Hepatocyte (in vitro differentiated cells): ENCODE results near the gene USP36. TPM values are rescaled to one million over a fixed set of nuclear protein-coding genes. Genes with fewer than 3 reads are reported as not detected.

Experiments used
- DNase-seq: peaks from one replicate; pipeline ENCODE4 v3.0.0-alpha.2; 2016; ENCODE audit warnings: low spot score
- H2AFZ ChIP-seq: fragments of 200-600 bp; sonication (generic); 2 replicates; pipeline ENCODE4 v1.6.0; 2016; ENCODE audit warnings: antibody characterized with exemption, mild to moderate bottlenecking
- H3K27ac ChIP-seq: fragments of 200-600 bp; sonication (generic); 2 replicates; pipeline ENCODE4 v1.5.1; 2016; ENCODE audit warnings: mild to moderate bottlenecking
- H3K27me3 ChIP-seq: fragments of 200-600 bp; sonication (generic); 2 replicates; pipeline ENCODE4 v1.6.1; 2016
- H3K36me3 ChIP-seq: fragments of 200-600 bp; sonication (generic); replicated peaks from 2 replicates; pipeline ENCODE4 v1.5.1; 2016; ENCODE audit warnings: low read depth; ENCODE audit not compliant: insufficient read depth
- H3K4me1 ChIP-seq: fragments of 200-600 bp; sonication (generic); 2 replicates; pipeline ENCODE4 v1.5.1; 2016; ENCODE audit warnings: mild to moderate bottlenecking, moderate library complexity; ENCODE audit not compliant: insufficient read depth
- H3K4me2 ChIP-seq: fragments of 200-600 bp; sonication (generic); 2 replicates; pipeline ENCODE4 v1.6.0; 2016
- H3K4me3 ChIP-seq: fragments of 200-600 bp; sonication (generic); 2 replicates; pipeline ENCODE4 v1.5.1; 2016; ENCODE audit warnings: mild to moderate bottlenecking
- H3K79me2 ChIP-seq: fragments of 200-600 bp; sonication (generic); 2 replicates; pipeline ENCODE4 v1.6.0; 2017; ENCODE audit warnings: mild to moderate bottlenecking
- H3K9me2 ChIP-seq: fragments of 200-600 bp; sonication (generic); replicated peaks from 2 replicates; pipeline ENCODE4 v1.6.0; 2017; ENCODE audit warnings: mild to moderate bottlenecking; ENCODE audit not compliant: insufficient read depth
- H3K9me3 ChIP-seq: fragments of 200-600 bp; sonication (generic); 2 replicates; pipeline ENCODE4 v1.5.1; 2016; ENCODE audit warnings: low read depth, mild to moderate bottlenecking
- H4K20me1 ChIP-seq: fragments of 200-600 bp; sonication (generic); 2 replicates; pipeline ENCODE4 v1.6.0; 2016; ENCODE audit warnings: mild to moderate bottlenecking; ENCODE audit not compliant: insufficient read depth, poor library complexity, severe bottlenecking
- EZH2 ChIP-seq: fragments of 200-600 bp; sonication (generic); IDR thresholded peaks from 2 replicates; pipeline ENCODE4 v1.6.1; 2016; ENCODE audit warnings: antibody characterized with exemption, mild to moderate bottlenecking, borderline replicate concordance
- EZH2phosphoT487 ChIP-seq: fragments of 200-600 bp; sonication (generic); IDR thresholded peaks from one replicate; pipeline ENCODE4 v1.6.1; 2018; ENCODE audit warnings: antibody characterized with exemption, mild to moderate bottlenecking, low read depth, moderate library complexity; ENCODE audit not compliant: unreplicated experiment, severe bottlenecking
- WGBS: methylation state at CpG from one replicate; pipeline ENCODE4 v1.1.6; 2016; ENCODE audit warnings: low lambda C conversion rate; ENCODE audit errors: missing lambda C conversion rate; 5-methylcytosine and 5-hydroxymethylcytosine counted together
- polyA plus RNA-seq: library from polyadenylated mRNA; unstranded; fragments of >200 nt; fragmentation: Nextera tagmentation; extraction: Ambion mirVana; gene quantifications from 2 replicates; pipeline ENCODE4 v1.2.1, GENCODE V29; 2016
- total RNA-seq: library from RNA; depleted of rRNA; stranded (reverse); fragments of >200 nt; gene quantifications from 2 replicates; pipeline ENCODE4 v1.2.3, GENCODE V29; 2014
- TF ChIP-seq, protein P1 (sequence below): fragments of 200-600 bp; sonication (generic); IDR thresholded peaks from 2 replicates; pipeline ENCODE4 v1.5.1; 2016; ENCODE audit warnings: antibody characterized with exemption, mild to moderate bottlenecking; ENCODE audit not compliant: poor library complexity

Gene USP36
- total and polyA plus RNA-seq, 2 experiments from 2014 or later = 17.7 to 26.2 TPM

DNA sequence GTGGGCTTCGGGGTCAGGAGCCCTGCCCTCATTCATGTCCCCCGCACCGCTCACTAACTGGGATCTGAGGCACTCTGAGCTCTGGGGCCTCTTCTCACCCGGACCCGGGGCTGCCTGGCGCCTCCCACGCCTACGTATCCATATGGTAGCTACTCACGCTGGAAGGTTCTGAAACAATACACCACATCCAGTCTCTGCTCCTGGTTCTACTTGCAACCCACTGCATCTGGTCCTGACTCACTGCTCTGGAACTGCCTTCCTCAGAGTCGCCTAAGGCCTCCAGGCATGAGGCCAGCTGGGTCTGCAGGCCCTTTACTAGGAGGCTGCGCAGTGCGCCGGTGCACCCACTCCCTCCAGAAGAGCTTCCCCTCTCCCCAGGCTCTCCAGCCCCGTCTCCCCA lies 18.1 kb downstream of the USP36 start:
- no peaks in the 10 kb centered on the region for H3K9me3 ChIP-seq
- no peak overlapping the region for H3K4me3 ChIP-seq
- 97% methylated on average over 11 of the region's 14 CpGs for WGBS
- no peak overlapping the region for H2AFZ ChIP-seq
- H3K9me2 ChIP-seq = no peaks in the 10 kb centered on the region
- no peaks in the 10 kb centered on the region for H3K79me2 ChIP-seq
- TF ChIP-seq EZH2 (no peak), EZH2phosphoT487 (no peak)
- TF ChIP-seq, protein P1, sequence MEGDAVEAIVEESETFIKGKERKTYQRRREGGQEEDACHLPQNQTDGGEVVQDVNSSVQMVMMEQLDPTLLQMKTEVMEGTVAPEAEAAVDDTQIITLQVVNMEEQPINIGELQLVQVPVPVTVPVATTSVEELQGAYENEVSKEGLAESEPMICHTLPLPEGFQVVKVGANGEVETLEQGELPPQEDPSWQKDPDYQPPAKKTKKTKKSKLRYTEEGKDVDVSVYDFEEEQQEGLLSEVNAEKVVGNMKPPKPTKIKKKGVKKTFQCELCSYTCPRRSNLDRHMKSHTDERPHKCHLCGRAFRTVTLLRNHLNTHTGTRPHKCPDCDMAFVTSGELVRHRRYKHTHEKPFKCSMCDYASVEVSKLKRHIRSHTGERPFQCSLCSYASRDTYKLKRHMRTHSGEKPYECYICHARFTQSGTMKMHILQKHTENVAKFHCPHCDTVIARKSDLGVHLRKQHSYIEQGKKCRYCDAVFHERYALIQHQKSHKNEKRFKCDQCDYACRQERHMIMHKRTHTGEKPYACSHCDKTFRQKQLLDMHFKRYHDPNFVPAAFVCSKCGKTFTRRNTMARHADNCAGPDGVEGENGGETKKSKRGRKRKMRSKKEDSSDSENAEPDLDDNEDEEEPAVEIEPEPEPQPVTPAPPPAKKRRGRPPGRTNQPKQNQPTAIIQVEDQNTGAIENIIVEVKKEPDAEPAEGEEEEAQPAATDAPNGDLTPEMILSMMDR = no peak
- H3K4me2 ChIP-seq = no peak overlapping the region
- H3K27me3 ChIP-seq = no peaks in the 10 kb centered on the region
- H3K27ac ChIP-seq = no peak overlapping the region
- H4K20me1 ChIP-seq = no peaks in the 10 kb centered on the region
- peak; percentile 28 for DNase-seq
- H3K4me1 ChIP-seq = no peaks in the 10 kb centered on the region
- no peaks in the 10 kb centered on the region for H3K36me3 ChIP-seq

DNA sequence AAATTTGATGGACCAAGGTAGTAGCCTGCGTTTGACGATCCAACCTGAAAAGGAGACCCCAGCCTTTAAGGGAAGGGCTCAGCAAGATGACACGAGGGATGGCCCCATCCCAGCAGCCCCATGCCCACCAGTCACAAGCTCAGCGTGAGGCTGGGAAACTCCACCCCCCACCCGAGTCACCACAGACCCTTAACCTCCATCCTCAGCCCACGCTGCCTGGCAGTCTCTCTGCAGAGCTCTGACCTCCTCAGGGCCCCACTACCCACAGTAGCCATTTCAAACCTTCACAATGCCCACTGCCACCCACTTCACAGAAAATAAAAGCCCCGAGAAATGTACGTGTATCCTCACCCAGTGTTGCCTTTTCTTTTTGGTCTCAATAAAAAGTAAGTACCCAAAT lies 18.7 kb downstream of the USP36 start:
- H2AFZ ChIP-seq = no peak overlapping the region
- no peaks in the 10 kb centered on the region for H3K36me3 ChIP-seq

DNA sequence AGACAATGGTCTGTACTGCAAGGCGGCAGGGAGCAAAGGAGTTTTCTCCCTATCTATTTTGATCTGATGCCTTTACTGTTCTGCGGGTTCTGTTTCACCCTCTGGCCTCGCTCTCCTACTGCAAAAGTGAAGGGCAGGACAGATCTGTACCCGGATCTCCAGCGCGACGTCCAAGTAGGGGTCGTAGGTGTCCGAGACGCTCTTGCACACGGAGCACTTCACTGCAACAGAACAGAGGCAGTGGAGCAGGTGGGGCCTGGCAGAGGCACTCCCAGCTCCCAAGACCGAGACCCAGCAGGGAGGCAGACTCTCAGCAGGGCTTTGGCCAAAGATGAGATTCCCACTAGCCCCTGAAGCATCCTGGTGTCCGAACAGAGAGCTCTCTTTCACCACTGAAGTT lies 19.8 kb downstream of the USP36 start:
- Histone ChIP-seq H3K4me3 (no peak overlapping the region), H4K20me1 (no peaks in the 10 kb centered on the region), H3K9me2 (no peaks in the 10 kb centered on the region), H3K36me3 (no peaks in the 10 kb centered on the region), H3K27ac (no peak overlapping the region), H3K4me1 (no peaks in the 10 kb centered on the region), H3K4me2 (no peak overlapping the region), H3K27me3 (no peaks in the 10 kb centered on the region), H2AFZ (no peak overlapping the region), H3K9me3 (no peaks in the 10 kb centered on the region), H3K79me2 (no peaks in the 10 kb centered on the region)
- DNase-seq = no peak
- TF ChIP-seq, protein P1 = no peak
- TF ChIP-seq EZH2 (no peak), EZH2phosphoT487 (no peak)
- WGBS = 94% methylated on average over 13 of the region's 13 CpGs

More for the DNA sequence above, 18.7 kb downstream of the USP36 start:
- no peak overlapping the region for H3K4me3 ChIP-seq
- no peaks in the 10 kb centered on the region for H3K9me2 ChIP-seq
- H4K20me1 ChIP-seq = no peaks in the 10 kb centered on the region
- WGBS = 98% methylated on average over 8 of the region's 8 CpGs
- H3K9me3 ChIP-seq = no peaks in the 10 kb centered on the region
- no peaks in the 10 kb centered on the region for H3K4me1 ChIP-seq
- no peak for TF ChIP-seq EZH2
- no peak for TF ChIP-seq EZH2phosphoT487
- TF ChIP-seq, protein P1 = no peak
- no peaks in the 10 kb centered on the region for H3K79me2 ChIP-seq
- H3K27me3 ChIP-seq = no peaks in the 10 kb centered on the region
- DNase-seq = no peak
- no peak overlapping the region for H3K4me2 ChIP-seq
- H3K27ac ChIP-seq = no peak overlapping the region
